H7 (cell line): ENCODE results near the gene SLC6A9. TPM values are rescaled to one million over a fixed set of nuclear protein-coding genes. Genes with fewer than 3 reads are reported as not detected.

Experiments used
- DNase-seq: peaks from one replicate; pipeline ENCODE4 v3.0.0; 2012
- H3K27me3 ChIP-seq: 2 replicates; pipeline ENCODE4 v1.6.0; 2011; ENCODE audit warnings: mild to moderate bottlenecking, low read length; ENCODE audit not compliant: control insufficient read depth, insufficient read depth
- H3K36me3 ChIP-seq: replicated peaks from 2 replicates; pipeline ENCODE4 v1.5.1; 2011; ENCODE audit warnings: low read length; ENCODE audit not compliant: control insufficient read depth, insufficient read depth
- H3K4me3 ChIP-seq: 2 replicates; pipeline ENCODE4 v1.5.1; 2011; ENCODE audit warnings: low read depth, mild to moderate bottlenecking, control low read depth, low read length, moderate library complexity; ENCODE audit not compliant: insufficient read depth
- total RNA-seq: library from RNA; depleted of rRNA; stranded (reverse); fragments of >200 nt; shearing (Covaris generic); gene quantifications from 2 replicates; pipeline ENCODE4 v1.2.3, GENCODE V29; 2014

Gene SLC6A9
- total RNA-seq, 1 experiment from 2014 or later: 8.2 TPM

GRCh38 chr1:43983253-43983899 lies 47.9 kb downstream of the SLC6A9 start:
- no peaks in the 10 kb centered on the region; the same call in 1 of the 2 replicates for H3K27me3 ChIP-seq
- peak; percentile 46 for DNase-seq
- no peak overlapping the region for H3K4me3 ChIP-seq
- H3K36me3 ChIP-seq: peaks cover 10% of the 10 kb centered on the region

- Histone ChIP-seq H3K4me3 (no peak overlapping the region), H3K27me3 (no peaks in the 10 kb centered on the region; the same call in 1 of the 2 replicates), H3K36me3 (peaks cover 10% of the 10 kb centered on the region)
- DNase-seq: peak; percentile 42
Measured at GRCh38 chr1:43982808-43983207, 48.5 kb downstream of the SLC6A9 start.

- Histone ChIP-seq H3K36me3 (peaks cover 12% of the 10 kb centered on the region), H3K27me3 (no peaks in the 10 kb centered on the region; the same call in 1 of the 2 replicates), H3K4me3 (no peak overlapping the region)
- no peak for DNase-seq
Measured at GRCh38 chr1:43982241-43982640, 49.0 kb downstream of the SLC6A9 start.

GRCh38 chr1:43981636-43982035 lies 49.6 kb downstream of the SLC6A9 start:
- Histone ChIP-seq H3K27me3 (no peaks in the 10 kb centered on the region; the same call in 1 of the 2 replicates), H3K36me3 (peaks cover 17% of the 10 kb centered on the region), H3K4me3 (no peak overlapping the region)
- DNase-seq: no peak

- Histone ChIP-seq H3K4me3 (no peak overlapping the region), H3K27me3 (no peaks in the 10 kb centered on the region; the same call in 1 of the 2 replicates), H3K36me3 (peaks cover 22% of the 10 kb centered on the region)
- peak; percentile 63 for DNase-seq
Measured at GRCh38 chr1:43981135-43981491, 50.1 kb downstream of the SLC6A9 start.

- peak; percentile 42 for DNase-seq
- H3K36me3 ChIP-seq: peaks cover 19% of the 10 kb centered on the region
- H3K27me3 ChIP-seq: no peaks in the 10 kb centered on the region
- H3K4me3 ChIP-seq: peak overlapping the region; percentile 76
Measured at GRCh38 chr1:43980255-43981134, 50.8 kb downstream of the SLC6A9 start.

GRCh38 chr1:43979528-43980254 lies 51.6 kb downstream of the SLC6A9 start:
- DNase-seq: peak; percentile 91
- peak overlapping the region; percentile 76 for H3K4me3 ChIP-seq
- H3K36me3 ChIP-seq: peaks cover 18% of the 10 kb centered on the region
- H3K27me3 ChIP-seq: no peaks in the 10 kb centered on the region

- DNase-seq: no peak
- peaks cover 16% of the 10 kb centered on the region for H3K36me3 ChIP-seq
- no peaks in the 10 kb centered on the region for H3K27me3 ChIP-seq
- peak overlapping the region; percentile 76 for H3K4me3 ChIP-seq
Measured at GRCh38 chr1:43979261-43979527, 52.1 kb downstream of the SLC6A9 start.

- Histone ChIP-seq H3K36me3 (peaks cover 16% of the 10 kb centered on the region), H3K27me3 (no peaks in the 10 kb centered on the region), H3K4me3 (peak within 1 kb of the TSS; percentile 78)
- DNase-seq: peak; percentile 97
Measured at GRCh38 chr1:43978551-43979260, 52.6 kb downstream of the SLC6A9 start, which contains the start of gene B4GALT2. Gene B4GALT2, plus strand, starts transcription at chr1:43979210. Its CDS starts 1,951 bp downstream, at chr1:43981161.

GRCh38 chr1:43978264-43978550 lies 53.1 kb downstream of the SLC6A9 start:
- Histone ChIP-seq H3K36me3 (peaks cover 16% of the 10 kb centered on the region), H3K27me3 (no peaks in the 10 kb centered on the region), H3K4me3 (no peak overlapping the region; the same call in 1 of the 2 replicates)
- DNase-seq: no peak

- no peaks in the 10 kb centered on the region for H3K27me3 ChIP-seq
- H3K36me3 ChIP-seq: peaks cover 16% of the 10 kb centered on the region
- H3K4me3 ChIP-seq: no peak overlapping the region
- no peak for DNase-seq
Measured at GRCh38 chr1:43977376-43978263, 53.6 kb downstream of the SLC6A9 start.

GRCh38 chr1:43976890-43977289 lies 54.4 kb downstream of the SLC6A9 start:
- H3K4me3 ChIP-seq: no peak overlapping the region

GRCh38 chr1:43976045-43976444 lies 55.2 kb downstream of the SLC6A9 start:
- no peaks in the 10 kb centered on the region for H3K27me3 ChIP-seq
- H3K4me3 ChIP-seq: peak overlapping the region; percentile 97
- DNase-seq: peak; percentile 64
- peaks cover 24% of the 10 kb centered on the region for H3K36me3 ChIP-seq

More at GRCh38 chr1:43976890-43977289, 54.4 kb downstream of the SLC6A9 start:
- no peak for DNase-seq
- Histone ChIP-seq H3K27me3 (no peaks in the 10 kb centered on the region), H3K36me3 (peaks cover 22% of the 10 kb centered on the region)
